GM12875 (cell line): ENCODE data around the gene CFL1.
A peak's percentile ranks its signal among the peaks of the same experiment; 100 is the strongest.

ENCODE experiments used
- H3K4me3 ChIP-seq: one replicate; pipeline ENCODE4 v1.5.1; 2011; ENCODE audit warnings: low read depth, low read length, control low read depth
- CTCF ChIP-seq: IDR thresholded peaks from 2 replicates; pipeline ENCODE4 v1.5.1; 2011; ENCODE audit warnings: low read depth, mild to moderate bottlenecking, control low read depth, inconsistent platforms, low read length, moderate library complexity, borderline replicate concordance; ENCODE audit not compliant: insufficient read depth

Gene CFL1

GRCh38 chr11:65899356-65900124 lies 41.6 kb upstream of the CFL1 start:
- peak overlapping the region; percentile 53 for H3K4me3 ChIP-seq
- TF ChIP-seq CTCF, result no peak

GRCh38 chr11:65898656-65899355 lies 40.8 kb upstream of the CFL1 start:
- TF ChIP-seq CTCF, result no peak
- peak overlapping the region; percentile 53 for H3K4me3 ChIP-seq

- no peak for TF ChIP-seq CTCF
- no peak overlapping the region for H3K4me3 ChIP-seq
Measured at GRCh38 chr11:65897020-65897471, 39.1 kb upstream of the CFL1 start.

GRCh38 chr11:65896034-65896999 lies 38.3 kb upstream of the CFL1 start:
- no peak overlapping the region for H3K4me3 ChIP-seq
- no peak for TF ChIP-seq CTCF

GRCh38 chr11:65895482-65895981 lies 37.6 kb upstream of the CFL1 start:
- TF ChIP-seq CTCF, result no peak
- no peak overlapping the region for H3K4me3 ChIP-seq

DNA sequence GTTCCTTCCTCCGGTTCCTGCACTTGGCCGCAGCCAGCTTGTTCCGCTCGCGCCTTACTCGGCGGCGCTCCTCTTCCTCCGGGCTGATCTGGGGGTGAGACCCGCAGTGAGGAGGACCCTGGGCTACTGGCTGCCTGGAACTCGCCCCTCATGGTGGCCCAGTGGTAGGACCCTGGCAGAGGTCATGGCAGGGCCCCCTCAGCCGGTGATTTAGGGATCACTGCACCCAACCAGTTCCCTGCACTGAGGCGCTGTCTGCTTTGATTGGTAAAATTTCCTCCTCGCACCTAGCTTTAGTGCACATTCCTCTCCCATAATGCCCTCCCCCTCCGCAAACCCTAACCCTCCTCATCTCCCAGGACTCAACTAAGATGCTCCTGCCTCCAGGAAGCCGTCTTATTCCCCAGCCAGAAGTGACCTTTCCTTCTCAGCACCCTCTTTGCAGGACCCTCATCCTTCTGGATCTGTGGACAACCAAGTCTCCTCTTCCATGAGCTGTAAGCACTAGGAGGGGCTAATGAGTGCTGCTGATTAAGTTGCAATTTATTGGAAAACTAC lies 36.1 kb upstream of the CFL1 start:
- H3K4me3 ChIP-seq, result peak overlapping the region; percentile 37
- TF ChIP-seq CTCF, result no peak
